ENCODE measurements around the gene RALGPS1. TPM values are rescaled to one million over a fixed set of nuclear protein-coding genes. Genes with fewer than 3 reads are reported as not detected.

The RALGPS1 gene
- total and polyA plus RNA-seq, 2 of the 8 experiments (the other 6 are each of a cell fraction or from before 2014, with no cell fraction given) = 20.0 to 23.5 TPM

DNA sequence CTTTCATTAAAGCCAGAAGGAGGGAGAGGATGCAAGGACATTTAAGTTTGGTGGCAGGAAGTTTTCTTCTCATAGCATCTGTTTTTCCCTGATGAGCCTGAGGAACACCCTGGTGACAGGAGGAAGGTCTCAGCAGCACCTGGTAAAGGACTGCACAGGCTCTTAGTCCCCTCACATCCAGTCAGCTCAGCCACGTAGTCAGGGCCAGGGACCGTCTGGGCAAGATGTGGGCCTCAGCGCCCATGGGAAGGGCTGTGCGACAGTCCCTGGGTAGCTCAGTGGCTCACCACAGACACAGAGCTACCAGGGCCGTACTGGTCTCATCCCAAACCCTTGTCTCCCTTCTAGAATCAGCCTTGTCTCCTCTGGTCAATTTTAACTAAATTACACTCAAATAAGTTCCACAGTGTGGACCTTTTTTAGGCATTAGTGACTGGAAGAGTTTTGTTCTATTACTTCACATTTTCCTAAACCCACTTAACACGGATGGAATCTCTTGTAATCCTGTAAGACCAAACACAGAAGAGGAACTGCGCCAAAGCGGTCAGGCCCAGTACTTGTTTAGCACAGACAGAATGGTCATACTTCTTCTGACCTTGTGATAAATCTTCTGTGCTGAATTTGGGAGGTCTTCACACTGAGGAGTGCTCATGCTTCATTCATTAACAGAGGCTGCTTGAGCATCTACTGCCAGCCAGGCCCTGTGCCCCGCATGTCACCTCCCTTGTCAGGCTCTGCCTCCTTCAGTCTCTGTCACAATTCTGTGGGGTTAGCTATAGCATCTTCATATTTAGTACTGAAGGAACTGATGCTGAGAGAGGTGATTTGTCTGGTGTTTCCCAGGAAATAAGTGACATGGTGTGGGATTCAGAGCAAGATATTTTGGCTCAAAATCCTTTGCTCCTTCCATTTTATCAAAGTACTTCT lies 116.5 kb downstream of the RALGPS1 start (continued):
- no peak for TF ChIP-seq SP2 (IDR thresholded peaks at IDR 0.05; ENCODE audit: low read length)

Data from H1 (cell line).